HepG2 (cell line): ENCODE results near the gene CRHR1. TPM values are rescaled to one million over a fixed set of nuclear protein-coding genes. Genes with fewer than 3 reads are reported as not detected.
A peak's percentile ranks its signal among the peaks of the same experiment; 100 is the strongest.

Experiments
- ATAC-seq: fragments of 200-7000 bp; cut with Tn5 transposase; 3 replicates; pipeline ENCODE4 v1.9.1; 2020; ENCODE audit warnings: mild to moderate bottlenecking, moderate library complexity
- BruUV-seq: library from RNA; stranded (reverse); fragments of 400-500 nt; replicated peaks from 2 replicates; lab custom pipeline; 2021; lab: Mats Ljungman, UMichigan
- CTCF ChIA-PET: fragments of 300-600 bp; formaldehyde crosslinking; extraction: SDS; loops from one replicate; lab custom pipeline; 2021; ENCODE audit warnings: low total read pairs, inconsistent platforms, low intra/inter-chr PET ratio; lab: Yijun Ruan, JAX
- POLR2A ChIA-PET: fragments of 350-600 bp; sonication (Branson Sonifier 250); formaldehyde crosslinking; loops from one replicate; lab custom pipeline; 2020; ENCODE audit warnings: antibody characterized with exemption, inconsistent platforms; lab: Yijun Ruan, JAX
- DNase-seq: peaks from one replicate; pipeline ENCODE4 v3.0.0-alpha.2; 2015; ENCODE audit warnings: low spot score
- FAIRE-seq: peaks from 3 replicates; lab custom pipeline; 2011; peaks lifted over from hg19 to GRCh38; lab: Jason Lieb, UNC
- H2AFZ ChIP-seq: one replicate; pipeline ENCODE4 v1.6.1; 2011; ENCODE audit warnings: low read length, inconsistent platforms
- H3K27ac ChIP-seq: fragments of 300-600 bp; 3 replicates; pipeline ENCODE4 v1.8.0; 2011; ENCODE audit warnings: mixed run types, mild to moderate bottlenecking, mixed read lengths, low read length, inconsistent platforms; ENCODE audit not compliant: insufficient read depth; ENCODE audit errors: extremely low read length
- H3K27me3 ChIP-seq, 2 experiments: fragments of 200-600 bp in 1 of 2; 2 replicates in 1 of 2; 3 replicates in 1 of 2; pipeline versions ENCODE4 v1.6.0 to v1.8.0; 2011; ENCODE audit warnings: low read length in 2 of 2, mild to moderate bottlenecking in 2 of 2, moderate library complexity in 2 of 2, inconsistent platforms in 1 of 2; ENCODE audit not compliant: insufficient read depth in 2 of 2, control insufficient read depth in 1 of 2
- H3K36me3 ChIP-seq, 2 experiments: fragments of 200-600 bp in 1 of 2; replicated peaks in 1 of 2; 2 replicates in 1 of 2; 3 replicates in 1 of 2; pipeline versions ENCODE4 v1.5.1 to v1.8.0; 2011; ENCODE audit warnings: low read length in 2 of 2, inconsistent platforms in 1 of 2; ENCODE audit not compliant: insufficient read depth in 2 of 2, control insufficient read depth in 1 of 2
- H3K4me1 ChIP-seq: 2 replicates; pipeline ENCODE4 v1.5.1; 2012; ENCODE audit warnings: low read length, inconsistent platforms; ENCODE audit not compliant: insufficient read depth
- H3K4me2 ChIP-seq: 2 replicates; pipeline ENCODE4 v1.6.0; 2011; ENCODE audit warnings: low read depth, low read length, inconsistent platforms
- H3K4me3 ChIP-seq, 3 experiments: fragments of 200-600 bp in 1 of 3; sonication (generic), shearing (Covaris generic) in 1 of 3; replicated peaks in 1 of 3; 2 replicates each; pipeline ENCODE4 v1.5.1; 2011 to 2016; ENCODE audit warnings: low read length in 3 of 3, inconsistent platforms in 2 of 3, low read depth in 2 of 3, mild to moderate bottlenecking in 2 of 3, control low read depth in 1 of 3, mixed read lengths in 1 of 3; ENCODE audit not compliant: insufficient read depth in 1 of 3
- H3K79me2 ChIP-seq: one replicate; pipeline ENCODE4 v1.6.1; 2011; ENCODE audit warnings: low read length, inconsistent platforms; ENCODE audit not compliant: insufficient read depth
- H3K9ac ChIP-seq: 2 replicates; pipeline ENCODE4 v1.6.0; 2011; ENCODE audit warnings: mild to moderate bottlenecking, low read depth, low read length, inconsistent platforms; ENCODE audit not compliant: insufficient read depth
- H3K9me3 ChIP-seq: 2 replicates; pipeline ENCODE4 v1.5.1; 2012; ENCODE audit warnings: mild to moderate bottlenecking, low read length
- H4K20me1 ChIP-seq: 2 replicates; pipeline ENCODE4 v1.6.0; 2011; ENCODE audit warnings: inconsistent platforms, mild to moderate bottlenecking, low read length, moderate library complexity; ENCODE audit not compliant: insufficient read depth
- GLMP ChIP-seq: sonication (generic); formaldehyde crosslinking; IDR thresholded peaks from 2 replicates; pipeline ENCODE4 v1.9.0; 2021; ENCODE audit warnings: missing genetic modification reagents, mild to moderate bottlenecking, borderline replicate concordance
- GZF1 ChIP-seq: sonication (generic); formaldehyde crosslinking; IDR thresholded peaks from 2 replicates; pipeline ENCODE4 v1.5.1; 2020; ENCODE audit warnings: mild to moderate bottlenecking, missing genetic modification reagents
- MYPOP ChIP-seq: sonication (generic); formaldehyde crosslinking; IDR thresholded peaks from 2 replicates; pipeline ENCODE4 v1.8.1; 2023; ENCODE audit warnings: mild to moderate bottlenecking, moderate library complexity, missing genetic modification reagents
- NFYC ChIP-seq: IDR thresholded peaks from 2 replicates; pipeline ENCODE4 v1.6.1; 2016; ENCODE audit warnings: missing genetic modification reagents, missing compliant biosample characterization
- RNF219 ChIP-seq: sonication (generic); formaldehyde crosslinking; IDR thresholded peaks from 2 replicates; pipeline ENCODE4 v1.5.0; 2020; ENCODE audit warnings: mild to moderate bottlenecking, missing genetic modification reagents
- THAP11 ChIP-seq: IDR thresholded peaks from 2 replicates; pipeline ENCODE4 v1.6.1; 2016; ENCODE audit warnings: missing biosample characterization, missing genetic modification reagents
- ZNF143 ChIP-seq: sonication (generic); formaldehyde crosslinking; IDR thresholded peaks from 2 replicates; pipeline ENCODE4 v1.4.0; 2020; ENCODE audit warnings: missing genetic modification reagents
- WGBS: methylation state at CpG from one replicate; pipeline ENCODE4 v1.1.6; 2017; ENCODE audit warnings: low lambda C conversion rate; 5-methylcytosine and 5-hydroxymethylcytosine counted together
- in situ Hi-C: cut with HindIII; loops from 2 replicates; pipeline ENCODE4 v1.10.0; 2017; ENCODE audit warnings: low pct_unique_long_range_greater_than_20kb; ENCODE audit not compliant: extremely low pct_ligation_motif_present
- intact Hi-C: fragments of 100-400 bp; cut with micrococcal nuclease; formaldehyde crosslinking; loops from one replicate; pipeline ENCODE4 v1.10.0; 2022; ENCODE audit not compliant: unreplicated experiment
- polyA plus RNA-seq, 8 experiments: library from polyadenylated mRNA; depleted of rRNA in 3 of 8; stranded (reverse) in 7 of 8; unstranded in 1 of 8; fragments of >200 nt; fragmentation: Illumina TruSeq in 4 of 8; extraction: Trizol in 4 of 8; gene quantifications; 2 replicates each; pipeline versions ENCODE4 v1.2.1 to v1.2.3, GENCODE V29; 2011 to 2016; ENCODE audit warnings: low read depth in 4 of 8, missing spikeins in 1 of 8, mixed read lengths in 1 of 8; ENCODE audit not compliant: insufficient read depth in 1 of 8
- total RNA-seq, 5 experiments: library from RNA; depleted of rRNA; stranded (reverse); fragments of >200 nt; fragmentation: Illumina TruSeq; extraction: Trizol; gene quantifications; 2 replicates each; pipeline ENCODE4 v1.2.3, GENCODE V29; 2016; ENCODE audit warnings: low read depth in 1 of 5

CRHR1 gene
- total and polyA plus RNA-seq, 2 of the 13 experiments (the other 11 are each of a cell fraction or from before 2014, with no cell fraction given): not detected

- Histone ChIP-seq H3K27me3 (peaks cover 6 to 59% of the 10 kb centered on the region in 2 experiments; a peak in 4 of 5 replicates), H3K36me3 (no peaks in the 10 kb centered on the region), H2AFZ (no peak overlapping the region), H3K79me2 (no peaks in the 10 kb centered on the region), H3K9ac (no peak overlapping the region), H3K4me2 (no peak overlapping the region), H3K4me3 (no peak overlapping the region), H3K4me1 (no peaks in the 10 kb centered on the region), H3K9me3 (no peaks in the 10 kb centered on the region), H3K27ac (no peak overlapping the region), H4K20me1 (no peaks in the 10 kb centered on the region)
- ATAC-seq (no peak), DNase-seq (no peak), FAIRE-seq (peak; percentile 12)
- no peak for TF ChIP-seq RNF219 (CRISPR knock-in tag)
- TF ChIP-seq NFYC: peak; percentile 40; the same call in 1 of the 2 replicates
- no peak for TF ChIP-seq GZF1 (CRISPR knock-in tag)
- TF ChIP-seq GLMP: no peak
- TF ChIP-seq THAP11: peak; percentile 74
- TF ChIP-seq MYPOP (CRISPR knock-in tag): no peak
- TF ChIP-seq ZNF143: peak; percentile 76
- in situ Hi-C loops (no loop called here), intact Hi-C loops (no loop called here)
- POLR2A ChIA-PET: no interaction called here
- BruUV-seq: no TSS peak
- WGBS: 21% methylated on average over 3 of the region's 3 CpGs
- CTCF ChIA-PET: no interaction called here
Observed at GRCh38 chr17:45759761-45760160, 24.4 kb upstream of the CRHR1 start.
